ENCODE results near the gene SEZ6L2.

- TF ChIP-seq REST (IDR thresholded peaks at IDR 0.05; ENCODE audit: unreplicated experiment), result no peak
- no peak for TF ChIP-seq CREB1 (CRISPR knock-in tag; IDR thresholded peaks at IDR 0.05; ENCODE audit: low read depth)
- peak in 1 of 2 experiments; percentile 30; a peak in 1 of 4 replicates for TF ChIP-seq CTCF (conservative IDR thresholded peaks at IDR 0.05; ENCODE audit: low read depth in 2 of 2)
- no peak for TF ChIP-seq EZH2 (IDR thresholded peaks at IDR 0.05; ENCODE audit: low read depth, unreplicated experiment)
- no peak for TF ChIP-seq JUNB (IDR thresholded peaks at IDR 0.05; ENCODE audit: unreplicated experiment)
- TF ChIP-seq EZH2phosphoT487 (IDR thresholded peaks at IDR 0.05; ENCODE audit: unreplicated experiment), result no peak
These were observed 36.9 kb downstream of the SEZ6L2 start for GRCh38 chr16:29862383-29862883.

Measured in GM23338 (cell line).